GM10847 (cell line): ENCODE results near the gene PPP1R1B.

Experiments
- POLR2A ChIP-seq: IDR thresholded peaks from 2 replicates; pipeline ENCODE4 v1.6.1; 2011; ENCODE audit not compliant: insufficient read length; ENCODE audit errors: extremely low read depth

The PPP1R1B gene

GRCh38 chr17:39618956-39619785, 7.6 kb upstream of the PPP1R1B start:
- TF ChIP-seq POLR2A: no peak

GRCh38 chr17:39619786-39620101, 7.0 kb upstream of the PPP1R1B start:
- no peak for TF ChIP-seq POLR2A

GRCh38 chr17:39621523-39622379, 5.0 kb upstream of the PPP1R1B start:
- no peak for TF ChIP-seq POLR2A

GRCh38 chr17:39622380-39623006, 4.3 kb upstream of the PPP1R1B start:
- no peak for TF ChIP-seq POLR2A

- TF ChIP-seq POLR2A: no peak
These were observed 3.3 kb upstream of the PPP1R1B start for GRCh38 chr17:39623356-39623950.

- TF ChIP-seq POLR2A: no peak
These were observed 2.4 kb upstream of the PPP1R1B start for GRCh38 chr17:39624313-39624712.

GRCh38 chr17:39625198-39625785, 1.5 kb upstream of the PPP1R1B start:
- no peak for TF ChIP-seq POLR2A

- TF ChIP-seq POLR2A: no peak
These were observed 427 bp downstream of the PPP1R1B start for GRCh38 chr17:39627047-39627711.

GRCh38 chr17:39627712-39628516, 1.2 kb downstream of the PPP1R1B start:
- TF ChIP-seq POLR2A: no peak

GRCh38 chr17:39628655-39629493, 2.1 kb downstream of the PPP1R1B start:
- no peak for TF ChIP-seq POLR2A

- no peak for TF ChIP-seq POLR2A
These were observed 2.7 kb downstream of the PPP1R1B start for GRCh38 chr17:39629494-39629880.

- TF ChIP-seq POLR2A: no peak
These were observed 3.1 kb downstream of the PPP1R1B start for GRCh38 chr17:39629898-39630297.

GRCh38 chr17:39631403-39631802, 4.7 kb downstream of the PPP1R1B start:
- TF ChIP-seq POLR2A: no peak
